ENCODE results near the gene LRP8.

DNA sequence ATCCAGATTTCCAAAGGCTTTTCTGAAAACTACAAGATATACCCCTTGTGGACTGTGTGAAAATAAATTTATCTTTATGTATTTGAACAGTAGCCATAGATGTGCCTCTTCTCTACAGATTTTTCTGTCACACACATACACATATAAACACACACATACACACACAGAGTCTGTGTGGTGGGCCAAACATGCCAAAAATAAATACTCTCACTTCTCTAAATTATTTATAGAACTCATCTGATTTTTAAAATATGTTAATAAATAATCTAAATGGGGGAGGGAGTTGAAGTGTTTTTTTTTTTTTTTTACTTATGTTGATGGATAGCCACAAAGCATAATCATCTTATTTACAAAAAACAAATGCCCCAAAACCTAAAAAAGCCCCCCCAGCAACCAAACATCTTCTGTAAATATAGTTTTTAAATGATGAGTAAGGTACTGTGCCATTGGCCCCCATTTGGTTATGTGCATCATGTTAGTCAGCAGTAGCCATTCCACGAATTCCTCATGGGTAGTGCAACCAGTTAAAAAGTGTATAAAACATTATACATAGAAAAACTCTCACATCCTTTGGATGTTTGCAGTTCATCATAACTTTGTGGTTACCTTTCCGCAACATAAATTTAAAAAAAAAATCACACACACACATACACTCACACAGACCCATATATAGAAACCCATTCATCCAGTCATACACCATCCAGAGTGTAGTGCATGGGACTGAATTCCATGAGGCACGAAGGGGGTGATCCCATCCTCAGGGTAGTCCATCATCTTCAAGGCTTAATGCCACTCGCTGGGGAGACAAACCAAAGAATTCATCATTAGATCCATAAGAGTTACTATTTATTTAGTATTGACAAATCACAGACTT is 81.4 kb downstream of the LRP8 start:
- TF ChIP-seq, protein P1, sequence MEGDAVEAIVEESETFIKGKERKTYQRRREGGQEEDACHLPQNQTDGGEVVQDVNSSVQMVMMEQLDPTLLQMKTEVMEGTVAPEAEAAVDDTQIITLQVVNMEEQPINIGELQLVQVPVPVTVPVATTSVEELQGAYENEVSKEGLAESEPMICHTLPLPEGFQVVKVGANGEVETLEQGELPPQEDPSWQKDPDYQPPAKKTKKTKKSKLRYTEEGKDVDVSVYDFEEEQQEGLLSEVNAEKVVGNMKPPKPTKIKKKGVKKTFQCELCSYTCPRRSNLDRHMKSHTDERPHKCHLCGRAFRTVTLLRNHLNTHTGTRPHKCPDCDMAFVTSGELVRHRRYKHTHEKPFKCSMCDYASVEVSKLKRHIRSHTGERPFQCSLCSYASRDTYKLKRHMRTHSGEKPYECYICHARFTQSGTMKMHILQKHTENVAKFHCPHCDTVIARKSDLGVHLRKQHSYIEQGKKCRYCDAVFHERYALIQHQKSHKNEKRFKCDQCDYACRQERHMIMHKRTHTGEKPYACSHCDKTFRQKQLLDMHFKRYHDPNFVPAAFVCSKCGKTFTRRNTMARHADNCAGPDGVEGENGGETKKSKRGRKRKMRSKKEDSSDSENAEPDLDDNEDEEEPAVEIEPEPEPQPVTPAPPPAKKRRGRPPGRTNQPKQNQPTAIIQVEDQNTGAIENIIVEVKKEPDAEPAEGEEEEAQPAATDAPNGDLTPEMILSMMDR (conservative IDR thresholded peaks at IDR 0.05; ENCODE audit: low read depth, low read length), result no peak
- TF ChIP-seq MXI1 (IDR thresholded peaks at IDR 0.05; ENCODE audit: borderline replicate concordance, low read depth, low read length), result no peak
- peak; percentile 75 for TF ChIP-seq CEBPB (IDR thresholded peaks at IDR 0.05; ENCODE audit: low read depth, low read length)
- TF ChIP-seq POLR2A (IDR thresholded peaks at IDR 0.05; ENCODE audit: low read depth, low read length), result no peak
- TF ChIP-seq RFX5 (IDR thresholded peaks at IDR 0.05; ENCODE audit: low read depth, low read length), result no peak

Data from IMR-90 (cell line).